Stimulated activated CD8-positive, alpha-beta memory T cell treated with anti-CD3 and anti-CD28 coated beads, Interleukin-4, amount 100 ng/mL, for 48 hours (primary cell): ENCODE measurements around the gene USH1G.

Experiments
- DNase-seq: peaks from one replicate; pipeline ENCODE4 v3.0.0-alpha.2; 2020

The USH1G gene

GRCh38 chr17:74900208-74900607 lies 22.8 kb downstream of the USH1G start:
- DNase-seq, result no peak

- no peak for DNase-seq
Measured at GRCh38 chr17:74898376-74898946, 24.6 kb downstream of the USH1G start.

- DNase-seq, result no peak
Measured at GRCh38 chr17:74893936-74894671, 29.0 kb downstream of the USH1G start.

GRCh38 chr17:74892974-74893911 lies 29.8 kb downstream of the USH1G start, which contains the start of gene FADS6:
Gene FADS6 (minus strand): TSS chr17:74893633. CDS start chr17:74893595, 38 bp downstream.
- DNase-seq, result no peak

GRCh38 chr17:74892013-74892841 lies 30.8 kb downstream of the USH1G start:
- DNase-seq, result no peak

- DNase-seq, result no peak
Measured at GRCh38 chr17:74890554-74890953, 32.5 kb downstream of the USH1G start.

GRCh38 chr17:74888469-74888868 lies 34.6 kb downstream of the USH1G start:
- no peak for DNase-seq

GRCh38 chr17:74883241-74883745 lies 39.8 kb downstream of the USH1G start:
- DNase-seq, result no peak

- no peak for DNase-seq
Measured at GRCh38 chr17:74882517-74883240, 40.4 kb downstream of the USH1G start.

- DNase-seq, result no peak
Measured at GRCh38 chr17:74881073-74881472, 42.0 kb downstream of the USH1G start.

- no peak for DNase-seq
Measured at GRCh38 chr17:74879308-74879707, 43.7 kb downstream of the USH1G start.

GRCh38 chr17:74878658-74879057 lies 44.4 kb downstream of the USH1G start:
- DNase-seq, result no peak

- no peak for DNase-seq
Measured at GRCh38 chr17:74877592-74878548, 45.2 kb downstream of the USH1G start.

GRCh38 chr17:74875977-74876593 lies 47.0 kb downstream of the USH1G start:
- DNase-seq, result no peak

GRCh38 chr17:74875155-74875976 lies 47.7 kb downstream of the USH1G start:
- DNase-seq, result no peak

- no peak for DNase-seq
Measured at GRCh38 chr17:74874615-74875037, 48.4 kb downstream of the USH1G start.

GRCh38 chr17:74873874-74874614 lies 49.0 kb downstream of the USH1G start:
- DNase-seq, result no peak
